Frontal cortex (tissue), 4 donors: ENCODE measurements around the gene KCNQ1. TPM values are rescaled to one million over a fixed set of nuclear protein-coding genes. Genes with fewer than 3 reads are reported as not detected.

ENCODE experiments used
- DNase-seq, 2 donors: peaks; one replicate each; pipeline ENCODE4 v3.0.0; 2012; ENCODE audit warnings: low spot score in 2 of 2
- FAIRE-seq: peaks from 2 replicates; lab custom pipeline; 2012; peaks lifted over from hg19 to GRCh38; lab: Jason Lieb, UNC
- total RNA-seq: library from RNA; depleted of rRNA; stranded (reverse); fragments of >200 nt; gene quantifications from one replicate; pipeline ENCODE4 v1.2.3, GENCODE V29; 2014
- donor health status: control.
- donor health status: control.
- donor health status: control.

Gene KCNQ1
- total RNA-seq, 1 donor from 2014 or later: under 0.01 TPM

DNA sequence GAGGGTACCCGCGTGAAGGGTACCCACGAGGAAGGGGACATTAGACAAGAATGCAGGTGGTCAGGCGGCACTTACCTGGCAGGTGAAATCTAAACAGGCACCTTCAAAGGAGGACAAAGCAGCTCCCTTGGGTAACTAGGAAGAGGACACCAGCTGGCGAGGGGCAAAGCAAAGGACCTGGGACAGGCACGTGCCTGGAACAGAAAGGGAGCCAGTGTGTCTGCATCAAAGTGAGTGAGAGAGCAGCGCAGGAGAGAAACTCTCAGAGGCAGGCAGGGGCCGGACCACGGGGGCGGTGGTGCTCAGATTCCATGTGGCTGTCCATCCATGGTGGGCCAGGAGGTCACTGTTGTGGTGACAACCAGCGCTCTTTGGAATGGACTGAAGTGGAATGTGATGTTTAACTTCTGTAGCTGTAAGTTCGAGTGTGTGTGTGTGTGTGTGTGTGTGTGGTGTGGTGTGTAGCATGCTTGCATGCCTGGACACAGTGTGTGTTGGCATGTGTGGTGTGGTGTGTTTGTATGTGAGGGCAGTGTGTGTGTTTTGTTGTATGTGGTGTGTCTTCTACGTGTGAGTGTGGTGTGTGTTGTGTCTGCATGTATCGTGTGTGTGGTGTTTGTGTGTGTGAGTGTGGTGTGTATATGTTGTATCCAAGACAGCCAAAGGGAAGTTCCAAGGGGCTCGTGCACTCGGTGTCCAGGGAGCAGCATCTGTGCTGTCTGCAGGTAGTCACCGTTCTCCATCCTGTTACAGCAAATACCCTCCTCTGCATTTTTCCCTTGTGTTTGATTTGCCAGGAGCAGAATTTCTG lies 354.3 kb downstream of the KCNQ1 start:
- no peak for FAIRE-seq
- no peak for DNase-seq

DNA sequence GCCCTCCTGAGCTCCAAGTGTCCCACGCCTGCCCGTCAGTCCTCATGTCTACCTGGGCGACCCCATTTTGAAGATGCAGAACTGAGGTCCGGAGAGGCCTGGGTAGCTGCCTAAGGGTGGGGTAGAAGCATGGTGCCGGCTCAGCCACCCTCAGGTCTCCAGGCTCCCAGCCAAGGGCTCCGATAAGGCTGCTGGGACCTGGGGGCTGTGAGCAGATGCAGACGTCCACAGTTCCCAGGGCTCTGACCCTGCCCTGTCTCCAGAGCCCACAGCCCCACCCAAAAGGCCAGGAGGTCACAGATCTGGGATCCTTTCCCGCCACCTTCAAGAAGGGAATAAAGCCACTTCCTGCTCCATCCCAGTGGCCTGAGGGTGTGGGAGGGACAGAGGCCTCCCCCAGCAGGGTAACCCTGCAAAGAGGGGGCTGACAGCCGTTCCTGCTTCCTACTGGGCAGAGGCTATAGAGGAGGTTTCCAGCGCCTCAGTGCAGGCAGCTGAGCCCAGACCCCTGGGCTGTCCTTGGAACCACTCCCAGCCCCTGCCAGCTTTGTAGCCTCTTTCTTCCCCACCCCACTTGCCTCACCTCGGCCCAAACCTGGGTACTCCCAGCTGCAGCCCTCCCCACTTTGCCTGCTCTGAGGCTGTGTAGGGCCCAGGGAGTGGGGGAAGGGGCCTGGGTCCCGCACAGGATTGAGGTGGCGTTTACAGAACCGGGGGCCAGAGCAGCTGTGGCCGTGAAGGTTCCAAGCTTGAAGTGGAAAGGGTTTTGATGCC lies 355.3 kb downstream of the KCNQ1 start:
- FAIRE-seq (no peak), DNase-seq (no peak)

DNA sequence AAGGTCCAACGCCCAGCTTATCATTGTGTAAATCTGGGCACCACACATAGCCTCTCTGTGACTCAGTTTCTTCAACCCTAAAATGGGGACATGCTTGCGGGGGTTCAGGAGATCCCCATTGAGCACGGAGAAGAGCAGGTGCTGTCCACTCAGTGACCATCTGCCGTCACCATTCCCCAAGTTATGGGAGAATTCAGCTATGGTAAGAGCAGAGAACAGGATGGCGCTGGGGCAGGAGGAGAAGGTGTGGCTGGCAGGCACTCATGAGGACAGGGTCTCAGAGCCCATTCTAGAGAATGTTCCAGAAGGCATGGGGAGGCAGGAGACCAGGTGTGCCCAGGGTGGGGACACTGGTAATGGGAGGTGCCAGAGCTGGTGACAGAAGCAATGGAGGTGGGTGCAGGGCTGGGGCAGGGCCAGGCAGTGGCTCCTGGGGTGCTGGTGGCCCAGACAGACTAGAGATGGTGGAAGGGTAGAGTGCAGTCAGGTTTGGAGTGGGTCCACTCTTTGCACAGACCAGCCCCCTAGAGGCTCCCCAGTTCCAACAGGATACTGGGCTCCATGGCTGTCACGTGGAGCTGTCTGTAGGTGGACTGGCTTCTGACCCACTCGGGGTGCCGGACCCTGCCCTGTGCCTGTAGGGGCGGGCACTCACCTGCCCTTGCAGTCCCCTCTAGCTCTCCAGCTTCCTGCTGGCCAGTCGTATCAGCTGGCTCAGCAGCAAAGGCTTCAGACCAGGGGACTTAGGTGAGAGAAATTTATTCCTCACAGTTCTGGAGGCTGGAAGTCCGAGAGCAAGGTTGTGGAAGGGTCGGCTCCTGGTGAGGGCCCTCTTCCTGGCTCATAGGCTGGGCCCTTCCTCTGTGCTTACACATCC lies 356.1 kb downstream of the KCNQ1 start:
- no peak for FAIRE-seq
- DNase-seq: no peak

DNA sequence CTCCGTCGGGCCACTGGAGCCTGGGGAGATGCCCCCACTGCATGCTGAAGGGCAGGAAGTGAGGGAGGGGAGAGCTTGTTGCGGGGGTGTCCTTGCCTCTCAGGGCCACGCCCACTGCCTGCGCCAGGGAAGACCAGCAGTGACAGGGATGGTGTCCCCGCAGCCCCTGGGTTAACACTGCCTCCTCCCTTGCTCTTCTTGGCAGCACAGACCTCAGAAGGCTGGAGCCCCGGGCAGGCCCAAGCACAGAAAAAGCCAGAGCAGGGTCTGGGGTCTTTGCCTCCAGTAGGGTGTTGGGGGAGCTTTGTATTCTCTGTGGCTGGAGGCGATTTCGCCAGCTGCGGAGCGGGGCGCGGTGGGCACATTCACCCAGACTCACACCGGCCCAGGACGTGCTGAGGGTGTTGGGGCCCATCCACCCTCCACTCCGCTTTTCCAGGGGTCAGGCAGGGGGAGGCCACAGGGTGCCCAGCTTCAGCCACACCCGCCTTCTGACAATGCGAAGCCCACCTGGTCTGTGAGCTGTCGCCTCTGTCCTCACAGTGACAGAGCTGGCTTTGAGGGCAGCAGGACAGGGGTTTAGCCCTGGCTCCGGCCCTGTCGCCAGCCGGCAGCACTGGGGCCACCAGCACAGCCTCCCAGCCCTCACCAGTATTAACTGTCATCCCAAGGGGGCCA lies 357.0 kb downstream of the KCNQ1 start:
- DNase-seq: no peak
- no peak for FAIRE-seq

DNA sequence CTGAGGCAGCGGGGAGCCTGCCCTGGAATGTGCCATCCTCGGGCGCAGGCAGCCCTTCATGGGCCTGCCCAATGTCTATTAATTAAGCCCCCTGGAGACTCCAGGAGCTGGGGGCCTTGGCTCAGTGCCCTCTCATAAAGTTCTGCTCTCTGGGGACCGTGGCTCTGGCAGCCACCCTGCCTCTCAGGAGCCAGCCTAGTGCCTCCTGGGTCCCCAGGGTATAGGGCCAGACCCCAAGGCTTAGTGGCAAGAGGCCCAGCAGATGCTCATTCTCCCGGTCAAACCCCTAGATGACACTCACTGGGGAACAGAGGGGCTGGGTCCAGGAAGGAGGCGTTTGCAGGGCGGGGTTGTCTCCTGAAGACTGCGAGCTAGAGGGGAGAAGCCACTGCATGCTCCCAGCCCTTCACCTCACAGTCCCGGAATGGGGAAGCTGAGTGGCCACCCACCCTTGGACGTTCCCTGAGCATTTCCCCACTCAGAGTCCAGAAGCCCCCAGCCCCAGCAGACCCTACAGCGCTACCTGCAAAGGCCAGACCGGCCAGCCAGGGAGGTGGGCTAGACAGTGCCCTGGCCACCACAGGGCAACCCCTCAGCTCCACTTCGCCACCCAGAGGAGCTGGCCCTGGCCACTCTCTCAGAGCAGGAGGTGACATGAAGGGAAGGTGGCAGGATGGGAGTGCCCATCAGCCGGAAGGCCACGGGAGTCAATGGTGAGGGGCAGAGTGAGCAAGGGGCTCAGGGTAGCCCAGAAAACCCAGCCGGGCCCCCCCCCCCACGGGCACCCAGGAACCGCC lies 357.8 kb downstream of the KCNQ1 start:
- no peak for DNase-seq
- no peak for FAIRE-seq

DNA sequence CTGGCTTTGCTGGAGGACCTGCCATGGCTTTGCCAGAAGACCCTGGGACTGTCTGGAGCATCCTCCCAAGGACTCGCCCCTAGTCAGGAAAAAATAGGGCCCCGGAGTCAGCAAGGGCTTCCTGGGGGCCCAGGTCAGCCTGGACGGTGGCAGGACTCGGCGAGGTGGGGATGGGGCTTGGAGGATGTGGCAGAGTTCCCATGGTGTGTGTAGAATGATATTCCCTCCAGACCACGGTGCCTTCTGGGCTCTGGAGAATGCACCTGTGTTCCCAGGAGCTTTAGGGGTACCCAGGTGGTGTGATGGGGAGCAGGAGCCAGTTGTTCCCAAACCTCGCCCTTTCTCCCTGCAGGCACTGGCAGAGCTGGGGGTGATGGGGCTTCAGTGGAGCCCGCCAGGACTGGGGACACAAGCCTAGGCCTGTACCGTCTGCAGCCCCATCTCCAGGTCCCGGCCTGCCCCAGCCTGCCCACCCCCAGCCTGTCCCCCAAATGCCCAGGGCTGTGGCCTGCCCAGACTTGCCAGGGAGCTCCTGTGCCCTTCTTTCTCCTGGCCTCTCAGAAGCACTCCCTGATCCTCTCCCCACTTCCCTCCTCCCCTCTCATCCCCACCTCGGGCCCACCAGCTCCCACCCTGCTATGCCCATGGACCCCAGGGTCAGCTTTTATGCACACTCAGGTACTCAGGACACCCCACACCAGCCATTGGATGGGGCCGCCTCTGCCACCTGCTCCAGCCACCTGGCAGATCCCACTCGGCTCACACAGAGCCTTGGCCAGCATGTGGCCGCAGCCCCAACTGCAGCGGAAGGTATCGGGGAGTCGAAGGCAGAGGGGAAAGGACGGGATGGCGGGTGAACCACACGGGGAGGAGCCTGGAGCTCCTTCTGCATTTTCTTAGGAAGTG lies 358.6 kb downstream of the KCNQ1 start:
- FAIRE-seq: no peak
- no peak for DNase-seq

DNA sequence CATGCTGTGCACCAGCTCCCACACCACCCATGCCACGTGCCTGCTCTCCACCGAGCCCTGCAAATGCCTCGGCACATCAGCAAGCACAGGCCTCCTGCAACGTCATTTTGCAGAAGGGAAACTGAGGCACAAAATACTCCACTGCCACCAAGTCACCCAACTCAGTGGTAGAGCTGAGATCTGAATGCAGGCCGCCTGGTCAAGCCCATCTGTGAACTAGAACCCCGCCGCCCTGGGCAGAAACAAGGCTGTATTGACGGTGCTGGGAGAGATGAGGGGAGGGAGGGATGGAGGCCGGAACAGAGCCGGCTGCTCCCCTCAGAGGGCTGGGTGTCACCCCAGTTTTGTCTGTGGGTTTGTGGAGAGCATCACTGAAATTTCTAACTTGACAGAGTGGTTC lies 359.4 kb downstream of the KCNQ1 start:
- DNase-seq (no peak), FAIRE-seq (no peak)

DNA sequence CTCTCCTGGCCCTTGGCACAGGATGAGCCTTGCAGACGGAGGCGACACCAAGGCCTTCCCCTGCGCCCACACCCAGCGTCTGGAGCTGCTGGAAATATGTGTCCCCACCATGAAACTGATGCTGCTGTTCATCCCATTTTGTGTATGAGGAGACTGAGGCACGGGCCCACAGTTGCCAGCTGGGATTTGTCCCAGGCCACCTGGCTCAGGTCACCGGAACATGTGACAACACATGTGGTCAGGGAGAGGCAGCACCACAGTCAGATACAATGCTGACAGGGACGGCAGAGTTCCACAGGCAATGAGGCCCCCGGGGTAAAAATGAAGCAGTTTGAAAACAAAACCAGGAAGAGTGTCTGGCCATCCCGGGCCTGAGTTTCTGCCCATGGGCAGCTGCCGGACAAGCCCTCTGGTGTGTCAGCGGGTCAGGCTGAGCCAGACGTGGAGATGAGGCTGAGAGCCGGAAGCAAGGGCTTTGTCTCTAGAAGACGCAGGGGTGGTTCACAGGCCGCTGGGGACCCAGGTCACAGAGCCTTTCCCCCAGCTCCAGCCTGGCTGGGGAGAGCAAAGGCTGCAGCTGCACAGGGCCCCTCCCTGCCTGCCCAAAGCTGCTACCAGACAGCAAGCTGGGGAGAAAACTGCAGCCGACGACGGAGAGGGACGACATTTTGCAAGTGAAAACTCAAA lies 360.0 kb downstream of the KCNQ1 start:
- no peak for FAIRE-seq
- no peak for DNase-seq

DNA sequence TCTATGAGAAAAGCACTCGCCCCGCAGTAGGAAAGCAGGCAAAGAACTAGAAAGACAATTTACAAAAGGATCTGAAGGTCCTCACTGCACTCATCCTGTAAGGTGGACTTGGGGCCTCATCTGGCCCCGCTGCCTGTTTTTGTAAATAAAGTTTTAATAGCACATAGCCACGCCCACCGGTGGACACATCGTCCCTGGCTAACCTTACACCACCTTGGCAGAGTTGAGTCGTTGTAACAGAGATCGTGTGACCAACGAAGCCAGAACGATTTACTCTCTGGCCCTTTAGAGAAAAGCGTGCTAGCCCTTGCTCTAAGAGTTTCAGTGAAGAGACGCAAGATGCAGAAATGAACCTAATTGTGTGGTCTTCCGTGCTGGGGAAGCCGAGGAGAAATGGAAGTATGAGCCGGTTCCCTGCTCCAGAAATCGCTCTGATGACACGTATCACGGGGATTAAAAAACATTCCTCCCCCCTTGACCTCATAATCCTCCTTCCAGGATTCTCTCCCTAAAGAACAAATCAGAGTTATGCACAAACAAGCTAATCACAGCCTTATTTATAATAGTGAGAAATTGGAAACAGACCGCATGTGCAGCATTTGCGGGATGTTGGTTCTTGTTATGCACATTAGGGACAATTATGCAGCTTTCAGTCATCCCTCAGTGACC lies 360.7 kb downstream of the KCNQ1 start:
- no peak for FAIRE-seq
- DNase-seq: no peak

DNA sequence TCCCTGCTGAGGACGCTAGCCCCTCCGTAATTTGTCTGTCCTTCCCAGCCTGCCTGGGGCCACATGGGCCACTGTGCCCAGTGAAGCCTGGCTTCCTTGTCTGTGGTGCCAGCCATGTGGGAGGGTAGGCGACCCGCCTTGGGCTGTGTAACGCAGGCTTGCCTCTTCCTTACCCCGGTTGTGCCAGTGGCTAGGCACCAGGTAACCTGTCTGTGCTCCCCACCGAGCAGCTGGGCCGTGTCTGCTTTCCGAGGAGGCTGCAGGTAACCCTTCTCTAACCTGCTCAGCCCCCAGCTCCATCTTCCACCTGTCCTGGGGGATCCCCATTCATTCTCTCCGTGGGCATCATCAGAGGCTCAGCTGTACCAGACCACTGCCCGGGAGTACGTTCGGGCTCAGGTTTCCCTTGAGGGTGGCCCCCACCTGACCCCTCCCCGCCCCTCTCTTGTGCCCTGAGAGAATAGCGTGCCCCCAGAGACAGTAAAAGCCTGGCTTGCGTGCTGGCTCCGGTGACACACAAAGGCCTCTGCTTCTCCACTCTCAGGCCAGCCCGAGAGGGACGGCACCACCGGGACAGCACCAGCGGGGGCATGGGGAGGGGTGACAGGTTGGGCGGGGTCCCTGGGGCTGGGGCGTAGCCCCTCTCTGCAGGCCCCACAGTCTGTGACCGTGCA lies 361.7 kb downstream of the KCNQ1 start:
- FAIRE-seq (no peak), DNase-seq (no peak)

DNA sequence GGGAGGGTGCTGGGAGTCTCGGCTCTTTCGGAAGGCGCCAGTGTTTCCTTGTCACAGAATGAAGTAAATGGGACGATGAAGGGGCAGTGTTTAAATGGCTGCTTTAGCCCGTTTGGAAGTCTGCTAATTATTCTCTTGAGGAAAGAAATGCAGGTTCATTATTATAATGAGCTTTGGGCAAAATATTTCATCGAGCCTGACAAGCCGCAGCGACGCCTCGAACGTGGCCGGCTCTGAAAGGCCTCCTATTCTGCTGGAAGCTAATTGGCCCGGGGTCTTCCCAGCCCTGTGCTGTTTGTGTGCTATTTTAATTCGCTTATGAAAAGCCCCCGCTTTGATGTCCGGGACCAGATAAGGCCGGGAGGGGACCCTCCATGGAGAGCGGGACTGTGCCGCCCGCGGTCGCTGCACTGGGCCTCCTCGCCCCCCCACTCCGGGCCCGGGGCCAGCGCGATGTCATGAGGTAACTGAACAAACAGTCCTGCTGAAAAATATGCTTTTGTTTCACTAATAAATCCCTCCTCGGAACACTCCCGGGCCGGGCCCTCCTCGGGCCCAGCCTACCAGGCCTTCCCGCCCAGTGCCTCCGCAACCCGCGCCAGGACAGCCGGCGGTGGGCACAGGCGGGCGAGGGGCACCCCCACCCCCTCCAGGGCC lies 362.3 kb downstream of the KCNQ1 start:
- peak; percentile 54 to 63 for DNase-seq

DNA sequence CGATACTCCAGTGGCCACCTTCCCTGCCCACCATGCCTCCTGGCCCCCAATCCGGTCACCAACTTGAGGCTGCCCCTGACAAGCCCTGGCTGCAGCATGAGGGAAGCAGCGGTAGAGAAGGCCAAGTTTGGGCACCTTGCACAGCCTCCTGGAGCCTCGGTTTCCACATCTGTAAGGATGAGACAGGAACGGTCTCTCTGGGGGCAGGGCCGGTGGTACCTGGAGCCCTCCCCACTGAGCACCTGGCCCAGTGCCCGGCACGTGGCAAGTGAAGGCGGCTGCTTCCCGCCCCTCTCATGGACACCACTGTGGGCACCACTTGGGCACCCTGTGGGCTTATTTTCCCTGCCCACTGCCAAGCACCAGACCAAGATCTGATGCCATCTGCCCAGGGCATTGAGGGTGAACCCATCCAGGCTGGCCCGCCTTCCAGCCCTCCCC lies 363.0 kb downstream of the KCNQ1 start:
- DNase-seq (no peak), FAIRE-seq (no peak)

More for the DNA sequence above, 362.3 kb downstream of the KCNQ1 start:
- FAIRE-seq: no peak

DNA sequence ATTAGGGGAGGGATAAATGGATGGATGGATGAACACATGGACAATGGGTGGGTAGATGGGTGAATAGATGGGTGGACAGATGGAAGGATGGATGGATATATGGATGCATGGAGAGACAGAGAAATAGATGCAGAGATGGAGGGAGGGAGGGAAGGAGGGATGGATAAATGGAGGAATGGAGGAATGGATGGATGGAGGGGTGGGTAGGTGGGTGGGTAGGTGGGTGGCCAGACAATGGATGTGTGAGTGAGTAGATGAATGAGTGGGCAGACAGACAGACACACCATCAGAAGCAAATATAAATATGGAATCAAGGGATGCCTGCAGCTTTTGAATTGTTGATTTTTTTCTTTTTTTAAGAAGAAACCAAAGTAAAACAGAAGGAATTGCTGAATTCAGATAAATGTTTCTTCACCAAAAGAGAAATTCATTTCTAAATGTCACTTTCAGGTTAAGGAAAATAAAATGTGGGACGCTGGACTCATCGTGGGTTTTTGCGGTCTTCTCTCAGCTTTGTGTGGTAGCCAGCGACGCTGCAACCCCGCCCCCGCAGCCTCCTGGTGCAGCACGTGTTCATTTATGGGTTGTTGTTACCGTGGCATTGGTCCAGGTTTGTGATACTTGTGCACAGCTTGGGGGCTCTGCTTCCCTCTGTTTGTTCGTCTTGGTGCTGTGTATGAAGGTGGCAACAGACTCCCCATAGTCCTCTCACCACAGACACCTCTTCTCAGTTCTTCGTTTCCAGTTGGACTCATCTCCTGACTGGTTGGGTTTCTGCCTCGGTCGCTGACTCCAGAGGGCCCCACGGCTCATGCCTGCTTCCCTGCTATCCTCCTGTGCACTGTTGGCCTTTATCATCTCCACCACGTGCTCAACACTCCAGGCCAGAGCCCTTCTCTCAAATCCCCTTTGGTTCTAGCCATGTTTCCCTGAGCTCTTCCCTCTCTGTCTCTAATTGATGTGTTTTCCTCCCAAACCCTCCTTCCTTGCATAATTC lies 364.3 kb downstream of the KCNQ1 start:
- DNase-seq (no peak), FAIRE-seq (no peak)

DNA sequence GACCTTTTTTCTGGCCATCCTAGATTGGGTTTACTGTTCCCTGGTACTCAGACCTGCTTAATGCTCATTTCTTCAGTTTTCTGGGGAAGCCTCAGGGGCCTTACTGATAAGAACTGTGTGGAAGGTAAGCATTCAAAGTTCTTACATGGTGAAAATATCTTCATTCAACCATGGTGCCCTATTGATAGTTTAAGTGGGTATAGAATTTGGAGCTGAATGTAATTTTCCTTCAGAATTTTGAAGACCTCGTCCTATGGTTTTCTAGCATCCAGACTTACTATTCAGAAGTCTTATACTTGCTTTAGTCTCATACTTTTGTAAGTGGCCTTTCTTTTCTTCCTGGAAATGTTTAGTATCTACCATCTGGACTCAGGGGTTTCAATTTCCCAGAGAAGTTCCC lies 365.0 kb downstream of the KCNQ1 start:
- FAIRE-seq (no peak), DNase-seq (no peak)
